Retina (tissue), 1 donor: ENCODE measurements around the gene EIPR1.

Experiments used
- DNase-seq: peaks from one replicate; pipeline ENCODE4 v3.0.0-alpha.2; 2016

Gene EIPR1

GRCh38 chr2:3377612-3378432, at the start of gene EIPR1:
EIPR1 (minus strand) TSS chr2:3377818; CDS start chr2:3377689, 129 bp downstream.
- DNase-seq: peak; percentile 98

GRCh38 chr2:3427272-3427671, 49.7 kb upstream of the EIPR1 start:
- DNase-seq: no peak

DNA sequence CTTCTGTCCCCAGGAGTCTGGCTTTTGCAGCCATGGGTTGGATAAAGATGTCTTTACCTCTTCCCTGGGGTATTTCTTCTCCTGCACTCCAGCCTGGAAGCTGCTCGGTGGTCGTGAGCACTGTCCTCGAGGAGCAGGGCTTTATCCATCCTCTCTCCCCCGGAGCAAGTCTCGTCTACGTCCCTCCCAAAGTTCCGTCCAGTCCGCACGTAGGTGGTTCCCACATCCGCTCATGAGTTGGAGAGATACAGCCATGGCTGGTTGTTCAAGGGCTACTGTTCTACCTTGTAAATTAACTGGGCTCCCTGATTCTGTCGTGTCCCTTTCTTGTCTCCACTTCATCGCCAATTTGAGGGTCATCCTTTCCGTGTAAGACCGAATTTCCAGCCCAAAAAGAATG, 49.0 kb upstream of the EIPR1 start:
- DNase-seq: no peak

- no peak for DNase-seq
These were observed 46.7 kb upstream of the EIPR1 start for GRCh38 chr2:3424171-3424795.

DNA sequence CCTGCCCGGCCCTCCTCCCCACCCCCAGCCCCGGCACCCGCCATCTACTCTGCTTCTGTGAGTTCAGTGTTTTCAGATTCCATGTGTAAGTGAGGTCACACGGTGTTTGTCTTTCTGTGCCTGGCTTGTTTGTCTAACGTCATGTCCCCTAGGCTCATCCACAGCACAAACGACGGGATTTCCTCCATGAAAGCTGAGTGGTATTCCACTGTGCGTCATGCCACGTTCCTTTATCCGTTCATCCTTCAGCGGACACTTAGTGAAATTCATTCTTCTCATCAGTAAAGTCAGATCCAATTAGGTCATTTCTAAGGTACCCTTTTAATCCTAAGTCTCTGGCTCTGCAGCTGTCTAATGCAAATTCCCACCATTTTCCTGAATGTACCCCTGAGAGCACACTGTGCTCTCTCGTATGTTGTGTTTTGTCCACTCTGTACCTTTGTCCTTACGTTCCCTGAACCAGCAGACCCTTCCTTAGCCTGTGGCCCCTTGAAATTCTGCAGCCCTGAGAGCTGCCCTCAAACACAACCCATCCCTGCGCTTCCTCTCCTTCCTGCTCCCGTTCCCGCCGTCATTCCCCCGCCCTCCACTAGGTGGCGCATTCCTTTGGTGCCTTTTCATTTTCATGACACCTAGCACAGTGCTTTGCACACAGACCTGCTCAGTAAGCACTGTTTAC, 46.0 kb upstream of the EIPR1 start:
- peak; percentile 69 for DNase-seq

DNA sequence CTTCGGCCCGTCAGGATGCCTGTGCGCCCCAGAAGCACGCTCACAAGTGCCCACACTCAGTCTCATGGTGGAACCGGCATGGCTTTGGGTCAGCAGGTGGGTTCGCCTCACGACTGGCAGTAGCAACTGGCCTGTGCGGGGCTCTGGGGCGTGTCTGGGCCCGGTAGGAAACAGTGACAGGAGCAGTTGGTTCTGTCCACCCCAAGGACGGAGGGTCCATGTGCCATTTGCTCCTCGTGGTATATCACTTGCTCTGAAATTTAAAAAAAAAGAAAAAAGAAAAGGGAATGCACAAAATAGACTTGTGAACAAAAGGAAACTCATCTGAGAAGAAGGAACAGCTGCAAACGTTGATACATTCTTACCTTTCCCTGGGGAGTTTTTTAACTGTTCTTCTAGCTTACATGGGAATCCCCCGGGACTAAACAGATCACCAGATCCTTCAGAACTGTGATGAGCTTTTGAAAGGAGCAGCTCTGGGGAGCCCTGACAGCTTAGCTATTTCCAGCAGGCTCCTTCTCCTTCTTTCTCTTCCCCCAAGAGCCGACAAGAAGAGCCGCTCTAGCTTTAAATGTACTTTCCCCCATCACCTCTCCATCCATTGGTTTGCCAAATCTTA, 44.7 kb upstream of the EIPR1 start:
- DNase-seq: no peak

GRCh38 chr2:3421580-3421979, 44.0 kb upstream of the EIPR1 start:
- peak; percentile 67 for DNase-seq

DNA sequence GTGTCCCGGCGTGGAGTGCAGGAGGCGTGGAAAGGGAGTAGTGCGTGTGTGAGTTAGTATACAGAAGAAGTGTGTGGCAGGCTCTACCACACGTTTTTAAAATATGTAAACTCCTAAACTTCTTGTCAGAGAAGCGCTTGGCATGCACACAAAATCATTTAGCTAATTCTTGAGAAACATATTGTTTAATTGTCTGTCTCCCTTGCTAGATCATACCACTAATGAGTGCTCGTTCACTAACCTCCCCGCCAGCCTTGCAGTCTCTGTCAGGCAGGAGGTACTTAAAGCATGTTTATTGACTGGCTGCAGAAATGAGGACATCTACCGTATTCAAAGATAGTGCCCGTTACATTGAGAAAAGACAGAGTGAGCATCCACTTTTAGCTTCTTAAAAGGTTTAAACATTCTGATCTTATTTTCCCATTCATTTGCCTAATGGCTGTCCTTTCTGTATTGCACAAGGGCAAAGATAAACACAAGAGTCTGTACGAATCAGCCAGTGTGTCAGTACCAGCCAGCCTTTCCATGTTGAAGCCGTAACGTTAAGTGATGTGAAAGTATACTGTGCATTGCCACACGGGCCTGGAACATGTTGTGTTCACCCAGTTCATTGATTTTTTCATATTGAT, 43.3 kb upstream of the EIPR1 start:
- DNase-seq: peak; percentile 68

DNA sequence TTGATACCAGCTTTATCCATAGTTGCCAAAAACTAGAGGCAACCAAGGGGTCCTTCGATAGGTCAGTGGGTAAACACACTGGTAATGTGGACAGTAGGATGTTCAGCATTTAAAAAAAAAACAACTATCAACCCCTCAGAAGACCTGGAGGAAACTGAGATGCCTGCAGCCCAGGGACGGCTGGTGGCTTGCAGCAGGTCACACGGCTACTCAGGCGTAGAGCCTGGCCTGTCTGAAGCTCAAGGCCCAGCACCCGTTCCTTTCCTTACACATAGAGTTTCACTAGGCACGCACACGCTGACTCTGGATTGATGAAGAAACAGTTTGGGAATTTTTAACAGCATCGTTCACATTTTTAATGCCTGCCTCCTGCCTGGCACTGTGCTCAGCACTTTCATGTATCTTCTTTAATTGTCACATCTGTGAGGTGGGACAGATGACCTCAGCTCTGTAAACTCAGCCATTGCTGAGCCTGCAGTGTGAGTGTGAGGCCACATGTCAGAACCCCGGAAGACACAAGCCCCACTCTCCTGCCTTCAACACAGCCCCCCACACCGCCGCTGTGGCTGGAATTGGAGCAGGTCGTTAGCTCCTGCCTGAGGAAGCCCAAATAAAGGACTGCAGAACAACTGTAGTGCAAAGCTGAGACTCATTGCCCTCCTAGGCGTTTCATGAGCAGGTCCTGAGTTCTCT, 42.6 kb upstream of the EIPR1 start:
- DNase-seq: peak; percentile 68

- DNase-seq: no peak
These were observed 41.3 kb upstream of the EIPR1 start for GRCh38 chr2:3418766-3419404.

DNA sequence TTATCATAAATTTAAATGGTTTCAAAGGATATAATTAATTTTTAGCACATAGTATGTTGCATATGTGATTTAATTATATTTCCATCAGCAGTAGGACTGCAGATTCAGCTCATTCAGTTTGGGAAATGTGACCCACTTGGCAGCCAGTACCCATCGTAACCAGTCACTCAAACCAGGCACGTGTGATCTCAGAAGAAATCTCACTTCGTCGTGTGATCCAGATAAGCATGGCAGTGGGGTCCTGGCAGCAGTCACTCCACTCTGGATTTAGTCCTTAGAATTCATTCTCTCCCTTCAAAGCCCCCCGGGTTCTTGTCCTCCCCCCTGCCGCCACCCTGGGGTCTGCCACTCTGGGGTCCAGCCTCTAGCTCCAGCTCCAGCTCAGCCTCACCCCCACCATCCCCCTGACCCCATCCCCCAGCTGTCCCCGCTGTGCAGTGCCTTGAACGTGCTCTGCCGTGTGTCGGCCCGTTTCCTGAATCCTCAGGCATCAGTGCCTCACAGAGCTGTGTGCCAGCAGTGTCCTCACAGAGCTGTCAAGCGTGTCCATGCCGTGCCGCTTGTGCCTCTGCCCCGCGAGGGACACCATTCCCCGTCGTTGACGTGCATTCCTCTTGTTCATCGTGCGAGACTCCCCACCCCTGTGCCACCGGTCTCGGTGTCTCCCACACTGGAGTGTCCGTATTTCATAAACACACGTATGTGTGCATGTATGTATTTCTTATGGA, 36.7 kb upstream of the EIPR1 start:
- DNase-seq: no peak

DNA sequence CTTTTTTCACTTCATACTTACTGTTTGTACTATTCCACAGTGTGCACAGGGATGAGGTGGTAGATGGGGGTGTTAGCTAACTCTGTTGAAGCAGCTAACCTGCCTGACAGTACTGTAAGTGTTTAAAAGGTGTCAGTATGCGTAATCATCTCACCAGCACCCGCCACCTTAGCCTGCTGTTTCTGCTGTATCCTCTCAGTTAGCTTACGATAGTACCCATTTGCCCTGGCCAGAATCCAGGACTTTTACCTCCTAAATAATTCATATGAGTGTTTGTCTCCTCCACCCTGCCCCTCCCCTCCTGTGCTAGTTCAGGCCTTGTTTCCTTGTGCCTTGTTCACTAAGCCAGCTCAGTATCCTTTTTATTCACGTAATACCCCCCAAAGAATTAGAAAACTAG, 36.1 kb upstream of the EIPR1 start:
- DNase-seq: no peak

DNA sequence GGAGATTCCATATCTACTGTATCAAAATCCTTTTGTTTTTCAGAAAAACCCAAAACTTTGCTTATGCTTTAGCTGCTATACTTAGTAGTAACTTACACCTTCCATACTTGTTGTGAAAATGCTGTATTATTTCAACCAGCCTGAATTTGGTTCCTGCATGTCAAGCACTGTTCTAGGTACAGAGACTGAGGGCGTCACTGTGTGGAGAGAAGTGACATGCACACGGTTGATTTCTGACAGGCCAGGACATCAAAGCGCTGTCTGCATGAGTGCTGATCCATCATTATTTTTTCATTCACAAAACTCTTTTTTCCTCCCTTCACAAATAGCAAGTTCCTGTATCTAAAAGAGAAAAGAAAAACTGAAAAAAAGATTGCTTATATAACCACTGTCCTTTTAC, 33.5 kb upstream of the EIPR1 start:
- DNase-seq: no peak

DNA sequence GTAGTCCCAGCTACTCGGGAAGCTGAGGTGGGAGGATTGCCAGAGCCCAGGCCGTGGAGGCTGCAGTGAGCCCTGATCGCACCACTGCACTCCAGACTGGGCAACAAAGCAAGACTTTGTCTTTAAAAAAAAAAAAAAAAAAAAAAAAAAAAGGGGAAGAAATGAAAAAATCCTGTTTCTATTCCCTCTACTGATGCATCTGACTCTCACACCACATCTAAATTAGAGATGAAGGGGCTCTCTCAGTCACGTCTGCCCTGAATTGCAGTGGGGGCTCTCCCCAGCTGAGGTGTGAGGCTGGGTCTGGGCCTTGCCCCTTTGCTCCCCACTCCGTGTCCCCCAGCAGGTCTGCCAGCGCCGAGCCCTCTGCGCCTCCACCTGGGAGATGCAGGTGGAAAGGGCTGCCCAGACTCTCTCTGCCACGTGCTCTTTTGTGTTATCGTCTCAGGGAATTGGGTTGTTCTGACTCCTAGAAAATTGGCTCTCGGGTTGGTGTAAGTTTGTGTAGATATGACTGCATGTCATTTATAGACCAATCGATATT, 32.1 kb upstream of the EIPR1 start:
- peak; percentile 17 for DNase-seq

DNA sequence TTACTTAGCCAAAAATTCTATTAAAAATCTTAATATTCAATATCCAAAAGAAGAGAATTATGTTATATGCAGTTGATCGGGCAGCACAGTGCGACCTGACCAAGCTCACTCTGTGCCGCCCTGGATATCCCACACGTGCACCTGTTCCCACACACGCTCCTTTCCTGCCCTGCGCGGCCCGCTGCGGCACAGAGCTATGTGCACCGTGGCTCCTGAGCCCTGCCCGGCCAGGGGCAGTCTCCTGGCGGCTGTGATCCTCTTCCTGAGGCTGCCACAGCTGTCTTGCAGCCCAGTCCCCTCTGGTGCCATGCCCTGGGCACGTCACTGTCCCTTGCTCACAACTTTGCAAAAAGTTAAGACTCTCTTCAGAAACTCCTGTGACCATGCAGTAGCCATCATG, 31.2 kb upstream of the EIPR1 start:
- no peak for DNase-seq

DNA sequence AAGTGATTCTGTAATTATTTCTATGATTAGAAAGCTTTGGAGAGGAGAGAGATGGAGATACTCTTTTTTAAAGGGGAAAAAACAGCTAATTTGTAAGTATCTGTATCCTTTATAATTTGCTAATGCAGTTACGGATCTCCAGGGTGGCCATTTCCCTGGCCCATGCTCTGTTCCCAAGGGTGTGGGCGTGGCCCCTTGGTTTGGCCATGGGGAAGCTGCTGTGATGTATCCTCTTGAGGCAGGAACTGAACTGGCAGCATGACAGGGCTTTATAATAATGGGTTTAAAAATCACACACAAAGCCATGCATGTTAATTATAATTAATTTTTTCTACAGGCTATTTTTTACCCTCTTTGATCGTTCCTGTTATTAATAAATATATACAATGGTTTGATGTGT, 28.9 kb upstream of the EIPR1 start:
- DNase-seq: no peak

GRCh38 chr2:3405876-3406275, 28.3 kb upstream of the EIPR1 start:
- no peak for DNase-seq

DNA sequence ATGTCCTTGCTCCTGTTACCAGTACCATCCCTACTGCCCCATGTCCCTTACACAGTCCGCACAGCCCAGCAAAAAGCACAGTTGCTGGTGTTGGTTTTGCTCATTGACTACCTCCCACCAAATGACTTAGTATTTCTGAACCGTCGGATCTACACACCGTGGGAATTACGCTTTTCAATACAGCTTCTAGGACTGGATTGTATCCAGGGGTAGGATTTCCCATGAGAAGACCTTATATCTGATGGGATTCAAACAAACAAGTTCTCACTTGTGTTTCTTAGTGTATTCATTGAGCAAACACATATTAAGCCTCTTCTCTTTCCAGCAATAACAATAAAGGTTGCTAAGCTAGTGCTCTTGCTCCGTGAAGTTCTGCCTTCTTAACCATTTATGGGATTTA, 27.7 kb upstream of the EIPR1 start:
- DNase-seq: no peak

- no peak for DNase-seq
These were observed 26.8 kb upstream of the EIPR1 start for GRCh38 chr2:3404349-3404894.

GRCh38 chr2:3403587-3404334, 26.1 kb upstream of the EIPR1 start:
- no peak for DNase-seq
